T47D (cell line): ENCODE data around the gene RAMACL.
"Not testable (repeated sequence)": the region's sequence is repeated elsewhere in the genome, so short reads cannot be mapped to it uniquely, and the experiment has no call there.

ENCODE experiments used
- DNase-seq, 2 experiments: peaks; one replicate each; pipeline versions ENCODE4 v3.0.0 to v3.0.0-alpha.2; 2011 to 2012; ENCODE audit warnings: low read depth in 1 of 2, low spot score in 1 of 2
- JUND ChIP-seq: IDR thresholded peaks from 2 replicates; pipeline ENCODE4 v1.6.1; 2012; ENCODE audit warnings: low read depth
- in situ Hi-C: cut with HindIII; loops from 2 replicates; pipeline ENCODE4 v1.10.0; 2016; ENCODE audit warnings: low sequenced_read_pairs, low pct_unique_long_range_greater_than_20kb

RAMACL gene

DNA sequence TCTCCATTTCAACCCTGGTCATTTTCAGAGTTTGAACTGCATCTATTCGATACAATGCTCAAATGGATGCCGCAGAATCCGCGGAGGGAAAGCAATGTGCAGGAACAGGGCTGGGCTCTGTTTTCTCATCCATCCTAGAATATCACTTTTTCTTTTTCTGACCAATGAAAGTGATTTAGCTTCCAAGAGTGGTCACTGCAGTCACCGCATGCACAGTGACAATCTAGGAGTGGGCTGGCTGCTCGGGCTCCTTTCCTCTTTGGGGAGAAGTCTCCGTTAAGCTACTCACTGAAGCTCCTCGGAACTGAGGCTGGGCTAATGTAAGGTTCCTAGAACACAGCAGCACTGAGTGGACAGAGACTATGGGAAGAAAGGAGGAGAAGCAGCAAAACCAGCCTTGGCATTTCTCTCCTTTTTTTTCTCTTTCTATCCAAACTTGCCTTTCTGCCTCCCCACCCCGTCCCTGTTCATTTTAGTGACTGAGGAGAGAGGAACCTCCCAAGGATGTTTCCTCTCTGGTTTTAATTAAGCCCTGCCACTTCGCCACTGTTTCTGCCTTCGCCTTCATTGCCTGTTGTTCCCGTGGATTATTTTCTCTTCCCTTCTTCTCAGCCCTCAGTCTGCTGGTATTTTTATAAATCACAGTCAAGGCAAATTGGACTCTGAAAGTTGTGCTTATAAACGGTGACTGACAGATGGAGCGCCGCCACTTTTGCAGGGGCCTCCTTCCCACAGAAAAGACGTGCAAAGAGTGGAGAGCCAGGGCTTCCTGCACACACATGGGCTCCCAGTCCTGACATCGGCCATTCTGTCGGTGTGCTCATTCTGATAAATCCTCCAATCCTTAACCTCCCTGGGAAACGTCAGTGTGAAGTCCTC is 41.1 kb downstream of the RAMACL start:
- DNase-seq: no peak
- in situ Hi-C loops: no loop called here
- no peak for TF ChIP-seq JUND

DNA sequence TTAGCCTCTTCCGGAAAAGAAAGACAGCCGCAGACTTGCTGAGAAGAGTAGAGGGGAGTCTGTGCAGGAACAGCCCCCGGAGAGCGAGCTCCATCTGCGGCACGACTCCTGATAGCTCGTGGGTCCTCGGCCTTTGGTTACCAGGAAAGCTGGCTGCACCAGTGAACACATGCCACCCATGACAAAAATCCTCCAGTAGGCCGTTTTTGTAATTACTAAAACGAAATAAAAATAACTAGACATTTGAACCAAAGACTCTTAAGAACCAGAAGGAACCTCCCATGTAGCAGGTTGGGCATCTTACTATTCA is 42.2 kb downstream of the RAMACL start:
- DNase-seq: no peak
- TF ChIP-seq JUND: no peak
- in situ Hi-C loops: no loop called here

GRCh38 chr6:166543603-166544295 is 42.7 kb downstream of the RAMACL start:
- no peak for DNase-seq
- in situ Hi-C loops: no loop called here
- TF ChIP-seq JUND: no peak

DNA sequence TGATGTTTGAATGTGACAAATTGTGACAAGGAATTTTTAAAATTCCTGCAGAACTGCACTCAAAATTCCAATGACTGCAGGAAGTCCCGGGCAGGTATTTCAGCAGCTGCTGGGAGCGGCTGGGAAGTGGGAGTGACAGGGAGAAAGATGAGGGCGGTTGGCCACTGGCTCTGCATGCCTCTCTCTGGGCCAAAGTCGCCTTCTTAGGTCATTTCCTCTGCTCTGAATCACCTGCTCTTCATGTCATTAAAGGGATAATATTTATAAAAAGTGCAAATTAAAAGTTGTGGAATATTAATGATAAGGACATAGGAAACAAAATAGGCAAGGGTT is 43.9 kb downstream of the RAMACL start:
- no peak for TF ChIP-seq JUND
- in situ Hi-C loops: no loop called here
- DNase-seq: peak; percentile 9 to 12

- in situ Hi-C loops: no loop called here
- DNase-seq: no peak
- TF ChIP-seq JUND: no peak
Observed at GRCh38 chr6:166541876-166542579, 44.5 kb downstream of the RAMACL start.

DNA sequence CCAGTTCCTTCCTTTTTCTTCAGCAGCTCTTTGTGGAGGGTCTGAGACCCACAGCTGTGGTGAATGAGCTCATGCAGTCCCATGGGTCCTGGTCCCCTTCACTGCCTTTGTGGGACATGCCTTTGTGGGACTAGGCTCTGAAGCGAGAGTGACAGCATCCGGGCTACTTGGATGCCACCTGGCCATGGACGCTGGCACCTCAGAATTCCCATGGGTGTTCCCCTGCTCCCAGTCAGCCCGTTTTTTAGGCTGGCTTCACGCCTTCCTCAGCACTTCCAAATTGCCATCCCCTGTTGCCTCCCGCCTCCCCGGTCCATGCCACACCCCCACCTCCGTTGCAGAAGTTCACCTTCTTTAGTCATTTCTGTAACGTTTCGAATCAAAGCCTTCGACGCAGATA is 45.1 kb downstream of the RAMACL start:
- in situ Hi-C loops: no loop called here
- TF ChIP-seq JUND: no peak
- no peak for DNase-seq

DNA sequence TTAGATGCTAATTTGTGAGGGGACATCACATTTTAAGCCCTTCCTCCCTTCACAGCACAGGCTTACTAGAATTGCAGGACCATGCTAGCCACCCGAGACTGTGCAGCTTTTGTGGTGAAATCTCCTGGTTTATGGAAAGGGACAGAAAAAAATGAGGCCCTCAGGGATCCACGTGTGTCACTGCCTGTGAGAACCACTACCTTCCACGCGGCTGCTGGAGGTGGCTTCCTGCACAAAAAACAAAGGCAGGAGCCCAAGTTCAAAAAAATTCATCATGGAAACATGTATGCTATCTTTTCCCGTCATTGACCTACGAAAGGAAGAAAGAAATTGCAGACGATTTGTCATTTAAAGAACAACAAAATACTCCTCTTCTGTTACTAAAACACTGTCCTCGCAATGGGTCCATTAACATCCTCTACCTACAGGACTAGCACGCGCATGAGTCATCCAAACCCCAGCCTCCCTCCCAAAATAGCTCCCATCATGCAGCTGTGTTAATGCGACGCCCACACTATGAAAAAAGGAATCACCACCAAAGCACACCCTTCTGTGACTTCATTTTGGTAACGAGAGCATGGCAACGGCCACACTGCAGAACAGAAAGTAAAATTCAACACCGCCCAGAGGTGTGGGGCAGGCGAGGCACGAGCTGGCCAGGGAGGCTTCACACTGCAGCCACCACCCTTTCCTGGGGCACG is 45.7 kb downstream of the RAMACL start:
- in situ Hi-C loops: no loop called here
- TF ChIP-seq JUND: no peak
- no peak for DNase-seq

DNA sequence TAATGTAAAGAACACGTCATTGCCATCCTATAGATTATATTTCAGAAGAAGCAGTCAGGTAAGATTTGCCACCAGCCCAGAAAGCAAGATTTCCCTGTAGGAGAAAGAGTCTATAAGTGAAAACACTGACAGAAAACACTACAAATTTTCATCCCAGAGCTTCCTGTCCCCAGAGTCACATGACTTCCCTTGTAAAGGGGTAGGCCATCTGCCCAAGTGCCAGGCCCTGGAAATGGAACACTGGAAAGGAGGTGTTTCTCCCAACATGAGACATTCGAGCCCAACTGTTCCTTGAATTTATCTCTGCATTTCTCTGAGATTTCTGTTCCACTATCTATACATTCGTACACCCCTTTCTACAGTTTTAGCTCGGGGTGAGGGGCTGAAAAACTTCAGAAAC is 46.9 kb downstream of the RAMACL start:
- in situ Hi-C loops: no loop called here
- no peak for DNase-seq
- TF ChIP-seq JUND: no peak

- DNase-seq, in situ Hi-C loops: not testable (repeated sequence)
Observed at GRCh38 chr6:166539011-166539385, 47.5 kb downstream of the RAMACL start.

GRCh38 chr6:166538297-166539010 is 48.0 kb downstream of the RAMACL start:
- DNase-seq: no peak
- no peak for TF ChIP-seq JUND
- in situ Hi-C loops: no loop called here

GRCh38 chr6:166534658-166535406 is 51.6 kb downstream of the RAMACL start:
- no peak for TF ChIP-seq JUND
- in situ Hi-C loops: no loop called here
- DNase-seq: no peak
